ENCODE data around the gene RAB11FIP3. TPM values are rescaled to one million over a fixed set of nuclear protein-coding genes. Genes with fewer than 3 reads are reported as not detected.

The RAB11FIP3 gene
- total and polyA plus RNA-seq, 8 donors: 28.1 to 64.0 (median 54.0) TPM

Small RNA genes lying within 50 kb of the gene (microRNA-seq; reads per million reads assigned to microRNA genes)
- gene MIR3176 (4.8 to 5.7 reads per million in 2 donors), gene MIR5587 (0.14 to 0.17 reads per million in 2 donors)

Other genes with a start within 250 kb of the RAB11FIP3 start
- gene HBA1, start 249.0 kb upstream of the RAB11FIP3 start, total RNA-seq: 100 to 1,000 TPM; 159 to 211 TPM
- 1,000 to 10,000 TPM in 4 of 6 donors, 100 to 1,000 TPM in 2; 599 to 3,734 (median 1,618) TPM for gene HBA1, start 249.0 kb upstream of the RAB11FIP3 start, polyA plus RNA-seq (ENCODE audit: insufficient read length in 6 of 6)
- gene HBQ1, start 245.2 kb upstream of the RAB11FIP3 start, total RNA-seq: not detected
- 1 to 10 TPM in 3 of 6 donors, under 1 TPM in 3; 0.42 to 1.8 (median 1.1) TPM for gene HBQ1, start 245.2 kb upstream of the RAB11FIP3 start, polyA plus RNA-seq (ENCODE audit: insufficient read length in 6 of 6)
- gene LUC7L, start 196.2 kb upstream of the RAB11FIP3 start, total RNA-seq: 10 to 100 TPM; 55.5 to 62.7 TPM
- 100 to 1,000 TPM; 108 to 173 (median 149) TPM for gene LUC7L, start 196.2 kb upstream of the RAB11FIP3 start, polyA plus RNA-seq (ENCODE audit: insufficient read length in 6 of 6)
- gene FAM234A, start 190.8 kb upstream of the RAB11FIP3 start, total RNA-seq: 10 to 100 TPM; 63.5 to 92.6 TPM
- 10 to 100 TPM; 49.7 to 61.5 (median 55.5) TPM for gene FAM234A, start 190.8 kb upstream of the RAB11FIP3 start, polyA plus RNA-seq (ENCODE audit: insufficient read length in 6 of 6)
- 1 to 10 TPM; 3.9 to 8.3 TPM for gene RGS11, start 149.7 kb upstream of the RAB11FIP3 start, total RNA-seq
- gene RGS11, start 149.7 kb upstream of the RAB11FIP3 start, polyA plus RNA-seq (ENCODE audit: insufficient read length in 6 of 6): 1 to 10 TPM; 1.8 to 6.0 (median 3.7) TPM
- gene ARHGDIG, start 145.1 kb upstream of the RAB11FIP3 start, total RNA-seq: 1 to 10 TPM; 1.0 to 1.1 TPM
- gene ARHGDIG, start 145.1 kb upstream of the RAB11FIP3 start, polyA plus RNA-seq (ENCODE audit: insufficient read length in 6 of 6): 1 to 10 TPM in 2 of 6 donors, under 1 TPM in 3, not detected in 1; 0.52 to 2.6 (median 0.97) TPM
- gene PDIA2, start 142.5 kb upstream of the RAB11FIP3 start, total RNA-seq: under 1 TPM; 0.32 to 0.60 TPM
- 1 to 10 TPM in 1 of 6 donors, under 1 TPM in 5; 0.29 to 1.2 (median 0.67) TPM for gene PDIA2, start 142.5 kb upstream of the RAB11FIP3 start, polyA plus RNA-seq (ENCODE audit: insufficient read length in 6 of 6)
- gene AXIN1, start 72.9 kb upstream of the RAB11FIP3 start, total RNA-seq: 10 to 100 TPM; 21.7 to 22.7 TPM
- gene AXIN1, start 72.9 kb upstream of the RAB11FIP3 start, polyA plus RNA-seq (ENCODE audit: insufficient read length in 6 of 6): 10 to 100 TPM; 14.0 to 23.4 (median 17.5) TPM
- gene MRPL28, start 55.1 kb upstream of the RAB11FIP3 start, total RNA-seq: 10 to 100 TPM; 45.4 to 48.1 TPM
- 10 to 100 TPM; 39.6 to 59.4 (median 48.5) TPM for gene MRPL28, start 55.1 kb upstream of the RAB11FIP3 start, polyA plus RNA-seq (ENCODE audit: insufficient read length in 6 of 6)
- 10 to 100 TPM; 76.3 to 88.4 TPM for gene PGAP6, start 43.7 kb upstream of the RAB11FIP3 start, total RNA-seq
- gene PGAP6, start 43.7 kb upstream of the RAB11FIP3 start, polyA plus RNA-seq (ENCODE audit: insufficient read length in 6 of 6): 10 to 100 TPM; 37.3 to 52.8 (median 41.8) TPM
- 10 to 100 TPM; 72.3 to 78.1 TPM for gene NME4, start 28.4 kb upstream of the RAB11FIP3 start, total RNA-seq
- 100 to 1,000 TPM; 149 to 199 (median 168) TPM for gene NME4, start 28.4 kb upstream of the RAB11FIP3 start, polyA plus RNA-seq (ENCODE audit: insufficient read length in 6 of 6)
- 10 to 100 TPM; 14.4 to 17.1 TPM for gene DECR2, start 23.8 kb upstream of the RAB11FIP3 start, total RNA-seq
- gene DECR2, start 23.8 kb upstream of the RAB11FIP3 start, polyA plus RNA-seq (ENCODE audit: insufficient read length in 6 of 6): 10 to 100 TPM; 10.3 to 25.1 (median 16.7) TPM
- gene CAPN15, start 102.1 kb downstream of the RAB11FIP3 start, total RNA-seq: 10 to 100 TPM; 33.8 to 57.2 TPM
- gene CAPN15, start 102.1 kb downstream of the RAB11FIP3 start, polyA plus RNA-seq (ENCODE audit: insufficient read length in 6 of 6): 10 to 100 TPM; 16.7 to 45.3 (median 26.0) TPM
- gene PRR35, start 134.7 kb downstream of the RAB11FIP3 start, total RNA-seq: not detected
- under 1 TPM in 1 of 6 donors, not detected in 5; 0.06 TPM for gene PRR35, start 134.7 kb downstream of the RAB11FIP3 start, polyA plus RNA-seq (ENCODE audit: insufficient read length in 6 of 6)
- 1 to 10 TPM in 1 of 2 donors, under 1 TPM in 1; 0.99 to 2.0 TPM for gene NHLRC4, start 141.4 kb downstream of the RAB11FIP3 start, total RNA-seq
- gene NHLRC4, start 141.4 kb downstream of the RAB11FIP3 start, polyA plus RNA-seq (ENCODE audit: insufficient read length in 6 of 6): 1 to 10 TPM; 2.2 to 3.4 (median 3.1) TPM
- gene PIGQ, start 144.3 kb downstream of the RAB11FIP3 start, total RNA-seq: 10 to 100 TPM; 51.0 to 68.5 TPM
- 10 to 100 TPM; 32.9 to 46.2 (median 36.8) TPM for gene PIGQ, start 144.3 kb downstream of the RAB11FIP3 start, polyA plus RNA-seq (ENCODE audit: insufficient read length in 6 of 6)
- 10 to 100 TPM; 32.1 to 32.9 TPM for gene RAB40C, start 164.4 kb downstream of the RAB11FIP3 start, total RNA-seq
- 10 to 100 TPM; 17.6 to 31.1 (median 22.4) TPM for gene RAB40C, start 164.4 kb downstream of the RAB11FIP3 start, polyA plus RNA-seq (ENCODE audit: insufficient read length in 6 of 6)
- gene WFIKKN1, start 205.3 kb downstream of the RAB11FIP3 start, total RNA-seq: 1 to 10 TPM in 1 of 2 donors, under 1 TPM in 1; 0.58 to 1.4 TPM
- under 1 TPM; 0.11 to 0.85 (median 0.41) TPM for gene WFIKKN1, start 205.3 kb downstream of the RAB11FIP3 start, polyA plus RNA-seq (ENCODE audit: insufficient read length in 6 of 6)
- 10 to 100 TPM; 69.3 to 70.4 TPM for gene METTL26, start 210.7 kb downstream of the RAB11FIP3 start, total RNA-seq
- 10 to 100 TPM; 37.2 to 59.4 (median 49.5) TPM for gene METTL26, start 210.7 kb downstream of the RAB11FIP3 start, polyA plus RNA-seq (ENCODE audit: insufficient read length in 6 of 6)
- gene MCRIP2, start 216.2 kb downstream of the RAB11FIP3 start, total RNA-seq: 10 to 100 TPM; 41.5 to 42.5 TPM
- 10 to 100 TPM in 3 of 6 donors, 1 to 10 TPM in 3; 6.8 to 14.5 (median 9.8) TPM for gene MCRIP2, start 216.2 kb downstream of the RAB11FIP3 start, polyA plus RNA-seq (ENCODE audit: insufficient read length in 6 of 6)
- gene WDR90, start 223.7 kb downstream of the RAB11FIP3 start, total RNA-seq: 10 to 100 TPM; 27.3 to 41.3 TPM
- gene WDR90, start 223.7 kb downstream of the RAB11FIP3 start, polyA plus RNA-seq (ENCODE audit: insufficient read length in 6 of 6): 10 to 100 TPM; 39.1 to 63.0 (median 44.4) TPM
- 10 to 100 TPM; 75.9 to 87.2 TPM for gene RHOT2, start 242.5 kb downstream of the RAB11FIP3 start, total RNA-seq
- 100 to 1,000 TPM in 1 of 6 donors, 10 to 100 TPM in 5; 59.8 to 104 (median 69.0) TPM for gene RHOT2, start 242.5 kb downstream of the RAB11FIP3 start, polyA plus RNA-seq (ENCODE audit: insufficient read length in 6 of 6)